Urothelium cell line (cell line): Measurements from ENCODE around the gene FAM168B.

Source experiments
- DNase-seq: peaks from one replicate; pipeline ENCODE4 v3.0.0; 2011; ENCODE audit warnings: low spot score, mixed read lengths
- FAIRE-seq: peaks from 2 replicates; lab custom pipeline; 2011; peaks lifted over from hg19 to GRCh38; lab: Jason Lieb, UNC

The FAM168B gene

GRCh38 chr2:131027566-131028528 is 65.4 kb downstream of the FAM168B start:
- DNase-seq: no peak
- FAIRE-seq: no peak

- FAIRE-seq (peak; percentile 44), DNase-seq (no peak)
Measured at GRCh38 chr2:131026919-131027318, 66.3 kb downstream of the FAM168B start.

GRCh38 chr2:131023758-131024157 is 69.5 kb downstream of the FAM168B start:
- FAIRE-seq: no peak

GRCh38 chr2:131022731-131023130 is 70.5 kb downstream of the FAM168B start:
- DNase-seq: no peak
- no peak for FAIRE-seq

More at GRCh38 chr2:131023758-131024157, 69.5 kb downstream of the FAM168B start:
- DNase-seq: no peak

- FAIRE-seq (no peak), DNase-seq (peak; percentile 71)
Measured at GRCh38 chr2:131016826-131017741, 76.2 kb downstream of the FAM168B start.

GRCh38 chr2:131015764-131016163 is 77.5 kb downstream of the FAM168B start:
- DNase-seq: no peak
- FAIRE-seq: no peak

GRCh38 chr2:131014141-131014540 is 79.1 kb downstream of the FAM168B start:
- DNase-seq (no peak), FAIRE-seq (no peak)

GRCh38 chr2:131011486-131011885 is 81.8 kb downstream of the FAM168B start:
- FAIRE-seq (no peak), DNase-seq (no peak)

- FAIRE-seq: no peak
Measured at GRCh38 chr2:131010566-131010965, 82.7 kb downstream of the FAM168B start.

GRCh38 chr2:131009713-131010475 is 83.4 kb downstream of the FAM168B start:
- FAIRE-seq (no peak), DNase-seq (no peak)

More at GRCh38 chr2:131010566-131010965, 82.7 kb downstream of the FAM168B start:
- DNase-seq: no peak

- DNase-seq (no peak), FAIRE-seq (no peak)
Measured at GRCh38 chr2:131008967-131009366, 84.3 kb downstream of the FAM168B start.

GRCh38 chr2:131006561-131006960 is 86.7 kb downstream of the FAM168B start:
- no peak for FAIRE-seq
- no peak for DNase-seq

- FAIRE-seq: no peak
Measured at GRCh38 chr2:131005216-131005935, 87.9 kb downstream of the FAM168B start.

GRCh38 chr2:131004446-131005209 is 88.6 kb downstream of the FAM168B start:
- DNase-seq (no peak), FAIRE-seq (no peak)

More at GRCh38 chr2:131005216-131005935, 87.9 kb downstream of the FAM168B start:
- DNase-seq: no peak

- DNase-seq: no peak
- FAIRE-seq: no peak
Measured at GRCh38 chr2:130998561-130998960, 94.7 kb downstream of the FAM168B start.
